IMR-90 (cell line): Measurements from ENCODE around the gene RB1. TPM values are rescaled to one million over a fixed set of nuclear protein-coding genes. Genes with fewer than 3 reads are reported as not detected.

Experiments
- ATAC-seq: fragments of 200-7000 bp; cut with Tn5 transposase; 2 replicates; pipeline ENCODE4 v1.9.1; 2020; ENCODE audit warnings: low read depth, mild to moderate bottlenecking, moderate library complexity
- BruUV-seq: library from RNA; stranded (reverse); fragments of 400-500 nt; replicated peaks from 2 replicates; lab custom pipeline; 2021; lab: Mats Ljungman, UMichigan
- CTCF ChIA-PET: fragments of 300-600 bp; formaldehyde crosslinking; extraction: SDS; loops from one replicate; lab custom pipeline; 2021; ENCODE audit warnings: antibody characterized with exemption; lab: Yijun Ruan, JAX
- POLR2A ChIA-PET: fragments of 300-600 bp; sonication (Branson Sonifier 250); formaldehyde crosslinking; loops from one replicate; lab custom pipeline; 2022; ENCODE audit warnings: antibody characterized with exemption; ENCODE audit not compliant: unreplicated experiment; lab: Charles Lee
- DNase-seq: peaks from one replicate; pipeline ENCODE4 v3.0.0; 2013
- H2AFZ ChIP-seq: replicated peaks from 2 replicates; pipeline ENCODE3; 2013; ENCODE audit warnings: low read length, mild to moderate bottlenecking; ENCODE audit not compliant: poor library complexity
- H2AK5ac ChIP-seq: 2 replicates; pipeline ENCODE4 v1.6.1; 2013; ENCODE audit warnings: low read depth, low read length, inconsistent platforms
- H2AK9ac ChIP-seq: replicated peaks from 2 replicates; pipeline ENCODE3; 2013; ENCODE audit warnings: mild to moderate bottlenecking, low read depth, low read length, moderate library complexity; ENCODE audit not compliant: poor library complexity
- H2BK120ac ChIP-seq: 2 replicates; pipeline ENCODE4 v1.6.1; 2013; ENCODE audit warnings: low read depth, low read length, inconsistent platforms
- H2BK15ac ChIP-seq: 3 replicates; pipeline ENCODE4 v1.6.1; 2013; ENCODE audit warnings: low read depth, low read length, inconsistent platforms
- H2BK20ac ChIP-seq: 2 replicates; pipeline ENCODE4 v1.6.1; 2013; ENCODE audit warnings: low read depth, mild to moderate bottlenecking, inconsistent platforms, low read length, moderate library complexity
- H2BK5ac ChIP-seq: 2 replicates; pipeline ENCODE4 v1.6.1; 2013; ENCODE audit warnings: mild to moderate bottlenecking, low read depth, low read length, inconsistent platforms; ENCODE audit not compliant: poor library complexity, severe bottlenecking
- H3K14ac ChIP-seq: replicated peaks from 2 replicates; pipeline ENCODE4 v1.6.1; 2013; ENCODE audit warnings: low read depth, low read length, inconsistent platforms
- H3K18ac ChIP-seq: 2 replicates; pipeline ENCODE4 v1.6.1; 2013; ENCODE audit warnings: low read depth, low read length, control low read depth
- H3K23ac ChIP-seq: 2 replicates; pipeline ENCODE4 v1.6.1; 2013; ENCODE audit warnings: low read depth, low read length, inconsistent platforms
- H3K27ac ChIP-seq: 2 replicates; pipeline ENCODE4 v1.5.1; 2013; ENCODE audit warnings: mild to moderate bottlenecking, control low read depth, low read length; ENCODE audit not compliant: insufficient read depth
- H3K27me3 ChIP-seq: 2 replicates; pipeline ENCODE4 v1.6.1; 2013; ENCODE audit warnings: low read length; ENCODE audit not compliant: control insufficient read depth, insufficient read depth
- H3K36me3 ChIP-seq: 2 replicates; pipeline ENCODE4 v1.6.1; 2013; ENCODE audit warnings: low read length, mixed read lengths; ENCODE audit not compliant: control insufficient read depth, insufficient read depth
- H3K4ac ChIP-seq: 2 replicates; pipeline ENCODE4 v1.6.1; 2013; ENCODE audit warnings: low read depth, low read length, inconsistent platforms
- H3K4me1 ChIP-seq: 2 replicates; pipeline ENCODE4 v1.6.1; 2013; ENCODE audit warnings: low read length, mixed read lengths; ENCODE audit not compliant: control insufficient read depth, insufficient read depth
- H3K4me2 ChIP-seq: 2 replicates; pipeline ENCODE4 v1.6.1; 2013; ENCODE audit warnings: low read depth, mild to moderate bottlenecking, control low read depth, low read length, moderate library complexity
- H3K4me3 ChIP-seq: 2 replicates; pipeline ENCODE4 v1.5.1; 2013; ENCODE audit warnings: low read depth, mild to moderate bottlenecking, control low read depth, low read length, moderate library complexity; ENCODE audit not compliant: insufficient read depth
- H3K56ac ChIP-seq: 2 replicates; pipeline ENCODE4 v1.6.1; 2013; ENCODE audit warnings: low read length, inconsistent platforms; ENCODE audit not compliant: insufficient read depth; ENCODE audit errors: extremely low read depth
- H3K79me1 ChIP-seq, 2 experiments: 2 replicates each; pipeline ENCODE4 v1.6.1; 2013; ENCODE audit warnings: low read length in 2 of 2, inconsistent platforms in 1 of 2, low read depth in 1 of 2
- H3K9ac ChIP-seq: 2 replicates; pipeline ENCODE4 v1.6.1; 2013; ENCODE audit warnings: low read depth, low read length, control low read depth
- H3K9me1 ChIP-seq: 2 replicates; pipeline ENCODE4 v1.6.1; 2013; ENCODE audit warnings: low read length, inconsistent platforms; ENCODE audit not compliant: insufficient read depth
- H3K9me3 ChIP-seq: 2 replicates; pipeline ENCODE4 v1.6.1; 2013; ENCODE audit warnings: low read length; ENCODE audit not compliant: control insufficient read depth, insufficient read depth
- H4K20me1 ChIP-seq: 2 replicates; pipeline ENCODE4 v1.6.1; 2013; ENCODE audit warnings: low read length, inconsistent platforms; ENCODE audit not compliant: insufficient read depth
- H4K5ac ChIP-seq: 2 replicates; pipeline ENCODE4 v1.6.1; 2013; ENCODE audit warnings: mild to moderate bottlenecking, low read depth, low read length, control low read depth
- H4K8ac ChIP-seq, 2 experiments: 2 replicates each; pipeline ENCODE4 v1.6.1; 2013; ENCODE audit warnings: low read depth in 2 of 2, low read length in 2 of 2, control low read depth in 1 of 2, inconsistent platforms in 1 of 2
- H4K91ac ChIP-seq: 2 replicates; pipeline ENCODE4 v1.6.1; 2013; ENCODE audit warnings: low read depth, low read length, inconsistent platforms; ENCODE audit not compliant: insufficient read depth
- MAFK ChIP-seq: IDR thresholded peaks from 2 replicates; pipeline ENCODE4 v1.6.1; 2012; ENCODE audit warnings: low read depth, low read length, improper control_type of control experiment
- MAZ ChIP-seq: IDR thresholded peaks from 2 replicates; pipeline ENCODE4 v1.6.1; 2012; ENCODE audit warnings: low read depth, mild to moderate bottlenecking, low read length, improper control_type of control experiment, moderate library complexity, borderline replicate concordance
- MXI1 ChIP-seq: IDR thresholded peaks from 2 replicates; pipeline ENCODE4 v1.6.1; 2012; ENCODE audit warnings: low read depth, mild to moderate bottlenecking, low read length, moderate library complexity, borderline replicate concordance
- POLR2A ChIP-seq: IDR thresholded peaks from 2 replicates; pipeline ENCODE4 v1.6.1; 2012; ENCODE audit warnings: mild to moderate bottlenecking, low read depth, low read length
- RAD21 ChIP-seq: IDR thresholded peaks from 2 replicates; pipeline ENCODE4 v1.6.1; 2012; ENCODE audit warnings: low read length, improper control_type of control experiment
- RFX5 ChIP-seq: IDR thresholded peaks from 2 replicates; pipeline ENCODE4 v1.8.0; 2012; ENCODE audit warnings: low read depth, mild to moderate bottlenecking, low read length, moderate library complexity
- SMC3 ChIP-seq: fragments of 150-350 bp; IDR thresholded peaks from 2 replicates; pipeline ENCODE4 v1.6.1; 2016; ENCODE audit warnings: low read depth, mild to moderate bottlenecking, antibody characterized with exemption, low read length, moderate library complexity
- WGBS, 2 experiments: methylation state at CpG; one replicate each; pipeline versions ENCODE4 v1.1.5 to v1.1.7; 2013; ENCODE audit warnings: missing lambda C conversion rate in 2 of 2; ENCODE audit not compliant: insufficient read length in 1 of 2; ENCODE audit errors: extremely low coverage in 2 of 2; 5-methylcytosine and 5-hydroxymethylcytosine counted together
- dilution Hi-C: fragments of 300-500 bp; cut with HindIII; formaldehyde crosslinking; loops from one replicate; pipeline ENCODE4 v1.14.3; 2018; ENCODE audit warnings: low sequenced_read_pairs; ENCODE audit not compliant: unreplicated experiment
- in situ Hi-C: fragments of 300-500 bp; cut with MboI; formaldehyde crosslinking; loops from 3 replicates; pipeline ENCODE4 v1.14.3; 2019; ENCODE audit warnings: low sequenced_read_pairs, inconsistent platforms, mixed read lengths
- intact Hi-C: fragments of 100-400 bp; cut with micrococcal nuclease; formaldehyde crosslinking; loops from 2 replicates; pipeline ENCODE4 v1.10.0; 2022
- polyA plus RNA-seq, 3 experiments: library from polyadenylated mRNA; depleted of rRNA; stranded (reverse); fragments of >200 nt; gene quantifications; 2 replicates each; pipeline ENCODE4 v1.2.3, GENCODE V29; 2012; ENCODE audit warnings: low replicate concordance in 1 of 3
- total RNA-seq: library from RNA; depleted of rRNA; stranded (reverse); fragments of >200 nt; gene quantifications from 2 replicates; pipeline ENCODE4 v1.2.3, GENCODE V29; 2012
- TF ChIP-seq, protein P1 (sequence below): fragments of 150-350 bp; IDR thresholded peaks from 2 replicates; pipeline ENCODE4 v1.6.1; 2017; ENCODE audit warnings: mild to moderate bottlenecking, antibody characterized with exemption, low read length, low read depth

Gene RB1
- total and polyA plus RNA-seq, 2 of the 4 experiments (the other 2 are of a cell fraction) = 11.4 to 15.4 TPM

DNA sequence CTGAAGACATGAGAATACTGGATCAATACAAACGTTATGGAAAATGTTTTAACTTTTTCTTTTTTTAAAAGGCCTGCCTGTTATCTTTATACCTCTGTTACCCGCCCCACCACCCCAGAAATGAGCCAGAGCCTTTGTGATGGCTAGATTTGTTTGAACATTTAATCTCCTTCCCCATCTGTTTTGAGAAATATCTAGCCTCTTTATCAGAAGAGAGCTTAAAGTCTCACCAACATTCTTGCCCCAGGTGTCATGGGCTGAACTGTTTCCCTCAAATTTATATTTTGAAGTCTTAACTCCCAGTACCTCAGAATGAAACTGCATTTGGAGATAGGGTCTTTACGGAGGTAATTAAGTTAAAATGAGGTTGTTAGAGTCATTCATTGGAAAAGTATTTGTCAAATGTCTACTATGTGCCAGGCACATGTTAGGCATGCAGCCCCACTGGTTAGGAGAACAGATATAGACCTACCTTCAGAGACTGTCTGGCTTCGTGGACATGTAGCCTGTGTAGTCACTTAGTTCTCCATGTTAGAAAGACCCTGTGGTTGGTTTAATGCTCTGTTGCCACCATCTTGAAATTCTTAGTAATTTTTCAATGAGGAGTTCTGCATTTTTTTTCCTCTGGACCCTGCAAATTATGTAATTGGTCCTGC lies 6.3 kb upstream of the RB1 start:
- H3K36me3 ChIP-seq = no peaks in the 10 kb centered on the region
- H3K27me3 ChIP-seq = peaks cover 4% of the 10 kb centered on the region
- BruUV-seq = no TSS peak
- no peaks in the 10 kb centered on the region for H3K4me1 ChIP-seq
- H2BK15ac ChIP-seq = no peak overlapping the region
- no peak overlapping the region for H3K56ac ChIP-seq
- no peak overlapping the region for H3K4me2 ChIP-seq
- ChIA-PET POLR2A (no interaction called here), CTCF (no interaction called here)
- DNase-seq (no peak), ATAC-seq (no peak)
- no peak overlapping the region for H3K23ac ChIP-seq
- no peak overlapping the region for H2BK5ac ChIP-seq
- H3K9me3 ChIP-seq = no peaks in the 10 kb centered on the region
- intact Hi-C loops = no loop called here
- no peak overlapping the region for H2AFZ ChIP-seq
- H3K4me3 ChIP-seq = no peak overlapping the region
- H4K8ac ChIP-seq = no peak overlapping the region
- H2AK9ac ChIP-seq = no peak overlapping the region
- no peaks in the 10 kb centered on the region for H4K20me1 ChIP-seq
- no peak overlapping the region for H2BK20ac ChIP-seq
- in situ Hi-C loops = no loop called here
- TF ChIP-seq RAD21 (no peak), MAZ (no peak), SMC3 (no peak), POLR2A (no peak), RFX5 (no peak), MAFK (no peak), MXI1 (no peak)
- TF ChIP-seq, protein P1, sequence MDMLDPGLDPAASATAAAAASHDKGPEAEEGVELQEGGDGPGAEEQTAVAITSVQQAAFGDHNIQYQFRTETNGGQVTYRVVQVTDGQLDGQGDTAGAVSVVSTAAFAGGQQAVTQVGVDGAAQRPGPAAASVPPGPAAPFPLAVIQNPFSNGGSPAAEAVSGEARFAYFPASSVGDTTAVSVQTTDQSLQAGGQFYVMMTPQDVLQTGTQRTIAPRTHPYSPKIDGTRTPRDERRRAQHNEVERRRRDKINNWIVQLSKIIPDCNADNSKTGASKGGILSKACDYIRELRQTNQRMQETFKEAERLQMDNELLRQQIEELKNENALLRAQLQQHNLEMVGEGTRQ = no peak
- no peak overlapping the region for H4K5ac ChIP-seq
- H3K18ac ChIP-seq = no peak overlapping the region
- no peak overlapping the region for H3K4ac ChIP-seq
- H4K91ac ChIP-seq = no peak overlapping the region
- WGBS, 2 experiments = no CpG with 5 or more reads among the region's 4 CpGs
- dilution Hi-C loops = no loop called here
- no peak overlapping the region for H3K27ac ChIP-seq
- no peak overlapping the region for H3K9ac ChIP-seq
- H2AK5ac ChIP-seq = no peak overlapping the region
- H3K9me1 ChIP-seq = no peaks in the 10 kb centered on the region; the same call in 1 of the 2 replicates
- H2BK120ac ChIP-seq = no peak overlapping the region
- H3K79me1 ChIP-seq = no peaks in the 10 kb centered on the region
- H3K14ac ChIP-seq = no peak overlapping the region
